TTC549 (cell line): ENCODE results near the gene UPF1.

Source experiments
- FAIRE-seq: peaks from 2 replicates; lab custom pipeline; 2012; peaks lifted over from hg19 to GRCh38; lab: Jason Lieb, UNC

UPF1 gene

DNA sequence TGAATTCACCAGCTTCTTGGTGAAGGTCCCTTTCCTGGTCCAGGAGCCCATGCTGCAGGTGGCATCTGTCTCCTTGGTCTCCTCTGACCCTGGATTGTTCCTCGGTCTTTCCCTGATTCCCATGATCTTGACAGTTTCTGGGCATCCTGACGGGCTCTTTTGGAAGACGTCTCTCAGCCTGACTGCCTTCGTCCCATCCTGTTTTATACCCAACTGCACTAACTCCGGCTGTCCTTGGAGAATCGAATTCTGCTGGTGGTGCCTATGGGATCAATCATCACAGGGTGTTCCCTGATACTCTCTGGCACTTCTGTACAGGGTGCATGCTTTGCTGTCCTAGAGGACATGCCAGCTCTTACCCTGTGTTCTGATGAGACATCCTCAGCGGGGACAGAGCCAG lies 45.1 kb downstream of the UPF1 start:
- no peak for FAIRE-seq

DNA sequence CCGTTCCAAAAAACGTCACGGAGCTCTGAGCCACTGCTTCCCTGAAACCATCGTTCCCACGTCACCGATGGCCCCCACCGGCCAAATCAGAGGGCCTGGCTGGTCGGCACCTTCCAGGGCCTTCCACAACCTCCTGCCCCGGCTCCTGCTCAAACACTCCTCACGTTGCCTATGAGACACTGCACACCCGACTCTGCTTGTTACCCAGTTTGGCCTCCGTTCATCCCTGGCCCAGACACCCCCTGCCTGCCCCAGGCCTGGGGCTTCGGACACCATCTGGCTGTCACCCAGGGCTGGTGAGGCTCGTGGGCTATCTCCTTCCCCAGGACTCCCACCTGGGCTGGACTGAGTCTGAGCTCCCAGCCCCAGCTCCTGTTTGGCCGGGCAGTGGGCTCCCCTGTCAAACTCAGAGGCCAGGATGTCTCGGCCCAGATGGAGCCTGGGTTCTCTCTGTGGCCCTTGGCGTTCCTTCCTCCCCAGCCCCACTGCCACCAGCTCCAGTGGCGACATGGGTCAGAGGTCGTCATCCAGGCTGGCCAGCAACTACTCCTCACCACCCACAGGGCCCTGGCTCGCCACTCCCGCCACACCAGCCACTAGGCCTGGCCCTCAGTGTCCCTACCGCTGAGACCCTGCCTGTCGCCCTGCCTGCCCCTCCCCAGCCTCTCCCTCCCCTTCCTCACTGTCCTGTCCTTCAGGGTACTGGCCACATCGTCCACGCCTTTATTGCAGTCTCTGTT lies 46.5 kb downstream of the UPF1 start:
- FAIRE-seq, result no peak

DNA sequence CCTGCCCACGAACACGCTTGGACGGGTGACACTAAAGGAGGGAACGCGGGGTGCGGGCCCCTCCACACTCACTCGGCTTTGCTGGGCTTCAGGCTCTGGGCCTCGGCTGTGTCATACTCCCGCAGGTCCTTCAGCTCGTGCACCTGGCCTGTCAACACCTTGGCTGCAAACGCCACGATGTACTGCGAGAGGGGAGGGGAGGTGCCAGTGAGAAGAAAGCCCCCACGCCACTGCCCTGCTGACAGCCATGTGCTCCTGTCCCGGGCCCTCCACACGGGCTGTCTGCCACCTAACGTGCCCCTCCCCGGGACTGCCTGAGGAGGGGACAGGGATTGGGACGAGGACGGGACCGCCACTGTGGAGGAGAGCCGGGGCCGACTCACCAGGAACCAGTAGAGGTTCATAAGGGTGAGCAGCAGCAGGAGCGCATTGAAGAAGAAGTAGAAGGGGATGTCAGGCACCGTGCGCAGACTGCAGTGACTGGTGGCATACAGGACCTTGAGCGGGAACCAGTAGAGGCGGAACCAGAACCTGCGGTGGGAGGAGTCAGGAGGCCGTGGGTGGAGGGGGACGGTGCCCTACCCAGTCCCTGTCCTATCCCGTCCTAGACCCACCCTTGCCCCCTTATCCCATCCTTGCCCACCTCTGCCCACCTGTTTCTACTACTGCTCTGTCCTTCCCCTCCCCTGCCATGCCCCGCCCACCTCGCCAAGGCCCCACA lies 47.3 kb downstream of the UPF1 start:
- FAIRE-seq, result no peak

DNA sequence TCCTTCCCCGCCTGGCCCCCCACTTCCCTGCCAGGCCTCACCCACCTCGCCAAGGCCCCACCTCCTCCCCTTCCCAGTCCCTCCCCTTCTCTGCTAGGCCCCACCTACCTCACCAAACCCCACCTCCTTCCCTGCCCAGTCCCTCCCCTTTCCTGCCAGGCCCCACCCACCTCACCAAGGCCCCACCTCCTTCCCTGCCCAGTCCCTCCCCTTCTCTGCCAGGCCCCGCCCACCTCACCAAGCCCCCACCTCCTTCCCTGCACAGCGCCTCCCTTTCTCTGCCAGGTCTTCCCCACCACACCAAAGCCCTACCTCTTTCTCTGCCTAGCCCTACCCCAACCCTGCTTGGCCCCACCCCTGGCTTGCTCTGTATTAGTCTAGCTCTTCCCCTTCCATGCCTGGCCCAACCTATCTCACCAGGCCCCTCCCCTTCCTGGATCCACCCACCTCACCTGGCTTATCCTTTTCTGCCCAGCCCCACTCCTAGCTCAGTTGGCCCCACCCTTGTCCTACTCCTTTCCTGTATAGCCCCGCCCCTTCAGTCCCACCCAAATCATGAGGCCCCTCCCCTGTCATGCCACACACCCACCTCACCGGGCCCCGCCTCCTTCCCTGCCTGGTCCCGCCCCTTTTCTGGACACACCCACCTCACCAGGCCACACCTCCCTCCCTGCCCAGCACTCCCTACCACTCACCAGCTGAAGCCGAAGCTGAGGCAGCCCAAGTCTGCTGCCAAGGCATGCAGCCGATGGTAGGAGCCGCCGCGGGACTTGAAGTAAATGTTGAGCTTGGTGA lies 48.0 kb downstream of the UPF1 start:
- FAIRE-seq, result no peak

DNA sequence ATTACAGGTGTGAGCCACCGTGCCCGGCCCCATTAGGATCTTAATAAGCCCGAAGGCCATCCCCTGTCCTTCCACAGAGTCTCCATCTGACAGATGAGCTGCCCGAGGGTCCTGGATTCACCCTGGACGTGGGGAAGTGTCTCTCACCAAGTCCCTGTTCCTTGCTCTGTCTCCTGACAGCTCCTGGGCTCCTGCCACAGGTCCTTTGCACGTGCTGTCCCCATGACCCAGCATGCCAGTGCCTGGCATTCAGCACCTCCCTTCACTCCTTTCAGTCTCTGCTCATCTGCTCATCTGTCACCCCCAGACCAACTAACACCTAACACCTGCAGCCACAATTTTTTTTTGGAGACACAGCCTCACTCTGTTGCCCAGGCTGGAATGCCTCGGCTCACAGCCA lies 49.7 kb downstream of the UPF1 start:
- FAIRE-seq, result no peak

DNA sequence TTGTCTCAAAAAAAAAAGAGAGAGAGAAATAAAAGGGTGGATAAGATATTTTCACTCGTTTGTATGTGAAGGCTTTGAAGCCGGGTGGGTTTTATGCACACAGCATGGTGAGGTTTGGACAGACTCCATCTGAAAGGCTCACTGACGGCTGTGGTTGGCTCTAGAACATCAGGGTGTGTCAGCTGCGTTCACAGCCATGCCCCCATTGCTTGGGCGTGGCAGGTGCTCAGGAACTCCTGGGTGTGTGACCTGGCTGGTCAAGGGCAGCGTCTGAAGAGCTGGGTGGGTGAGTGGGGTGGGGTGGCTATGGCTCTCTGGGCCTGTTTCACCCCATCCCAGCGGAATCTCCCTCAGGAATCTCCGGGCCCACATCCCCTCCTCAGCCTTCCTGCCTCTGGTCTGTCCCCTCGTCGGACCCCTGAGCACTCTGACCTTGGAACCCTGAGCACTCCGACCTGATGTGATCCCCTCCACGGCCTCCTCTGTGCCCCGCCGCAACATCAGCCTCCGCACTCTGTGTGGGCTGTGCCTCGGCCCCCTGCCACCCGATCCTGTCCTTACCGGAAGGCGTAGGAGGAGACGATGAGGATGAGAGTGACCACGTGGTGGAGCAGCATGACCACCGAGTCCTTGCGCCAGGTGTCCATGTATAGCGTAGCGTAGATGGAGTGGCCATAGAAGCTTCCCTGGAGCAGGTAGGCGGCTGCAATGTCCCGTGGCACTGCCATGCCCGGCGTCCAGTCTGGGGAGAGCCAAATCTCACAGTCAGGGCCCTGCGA lies 52.0 kb downstream of the UPF1 start:
- FAIRE-seq, result no peak

DNA sequence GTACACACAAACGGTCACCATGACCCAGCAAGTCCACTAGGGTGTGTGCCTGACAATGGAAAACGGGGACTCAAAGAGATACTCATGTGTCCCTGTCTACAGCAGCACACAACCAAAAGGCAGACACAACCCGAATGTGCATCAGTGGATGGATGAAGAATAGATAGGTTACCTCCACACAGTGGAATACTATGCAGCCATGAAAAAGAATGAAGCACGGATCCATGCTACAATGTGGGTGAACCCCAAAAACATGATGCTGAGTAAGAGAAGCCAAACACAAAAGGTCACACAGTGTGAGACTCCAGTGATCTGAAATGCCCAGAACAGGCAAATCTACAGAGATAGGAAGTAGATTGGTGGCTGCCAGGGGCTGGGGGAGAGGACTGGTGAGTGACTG lies 55.2 kb downstream of the UPF1 start:
- FAIRE-seq, result no peak

DNA sequence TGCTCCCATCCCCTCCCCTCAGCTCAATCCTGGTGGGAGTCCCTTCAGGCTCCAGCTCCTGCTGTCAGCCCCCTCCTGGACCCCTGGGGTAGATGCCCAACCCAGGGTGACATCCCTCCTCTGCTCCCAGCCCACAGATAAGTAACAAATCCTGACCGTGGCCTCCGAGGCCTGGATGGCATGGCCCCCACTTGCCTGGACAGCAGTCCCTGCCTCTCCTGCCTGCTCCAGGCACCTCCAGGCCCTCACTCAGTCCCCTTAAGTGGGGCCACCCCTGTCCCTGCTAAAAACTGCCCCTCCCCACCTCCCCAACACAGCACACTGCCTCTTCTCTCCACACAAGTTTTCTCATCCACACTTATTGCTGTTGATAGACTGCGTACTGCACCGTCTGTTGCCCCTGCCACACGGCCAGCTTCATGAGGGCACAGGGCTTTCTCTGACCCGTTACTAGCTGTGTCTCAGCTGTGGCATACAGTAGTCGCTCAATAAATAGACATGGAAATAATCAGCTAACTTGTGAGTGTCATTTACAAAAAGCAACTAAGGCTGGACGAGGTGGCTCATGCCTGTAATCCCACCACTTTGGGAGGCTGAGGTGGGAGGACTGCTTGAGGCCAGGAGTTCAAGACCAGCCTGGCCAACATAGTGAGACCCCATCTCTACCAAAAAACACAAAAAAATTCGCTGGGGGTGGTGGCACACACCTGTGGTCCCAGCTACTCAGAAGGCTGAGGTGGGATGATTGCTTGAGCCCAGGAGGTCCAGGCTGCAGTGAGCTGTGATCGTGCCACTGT lies 58.4 kb downstream of the UPF1 start:
- FAIRE-seq, result no peak

DNA sequence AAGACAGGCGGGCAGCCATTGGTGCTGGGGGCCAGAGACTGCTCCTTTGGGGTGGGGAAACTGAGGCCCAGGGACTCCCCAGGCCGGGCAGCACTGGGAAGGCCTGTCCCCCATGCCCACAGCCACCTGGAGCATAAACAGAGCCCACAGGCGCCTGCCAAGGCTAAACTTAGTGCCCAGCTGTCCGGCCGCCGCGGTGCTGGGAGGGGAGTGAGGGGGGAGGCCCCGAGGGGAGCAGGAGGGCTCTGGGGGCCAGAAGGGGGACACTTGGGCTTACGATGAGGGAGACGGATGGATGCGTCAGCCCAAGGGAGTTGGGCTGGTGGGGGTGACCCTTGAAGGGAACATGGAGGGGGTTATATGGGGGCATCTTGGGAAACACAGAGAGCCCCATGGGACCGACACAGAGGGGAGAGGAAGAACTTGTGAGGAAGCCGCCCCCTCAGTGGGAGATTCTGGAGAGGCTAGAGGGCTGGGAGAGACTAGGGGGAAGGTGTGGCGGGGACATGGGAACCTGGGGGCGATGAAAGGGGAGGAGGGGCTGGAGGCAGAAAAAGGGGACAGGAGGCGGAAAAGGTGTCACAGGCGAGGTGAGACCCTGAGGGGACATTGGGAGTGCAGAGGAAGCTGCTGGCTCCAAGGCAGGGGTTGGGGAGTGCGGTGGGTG lies 62.0 kb downstream of the UPF1 start:
- no peak for FAIRE-seq

DNA sequence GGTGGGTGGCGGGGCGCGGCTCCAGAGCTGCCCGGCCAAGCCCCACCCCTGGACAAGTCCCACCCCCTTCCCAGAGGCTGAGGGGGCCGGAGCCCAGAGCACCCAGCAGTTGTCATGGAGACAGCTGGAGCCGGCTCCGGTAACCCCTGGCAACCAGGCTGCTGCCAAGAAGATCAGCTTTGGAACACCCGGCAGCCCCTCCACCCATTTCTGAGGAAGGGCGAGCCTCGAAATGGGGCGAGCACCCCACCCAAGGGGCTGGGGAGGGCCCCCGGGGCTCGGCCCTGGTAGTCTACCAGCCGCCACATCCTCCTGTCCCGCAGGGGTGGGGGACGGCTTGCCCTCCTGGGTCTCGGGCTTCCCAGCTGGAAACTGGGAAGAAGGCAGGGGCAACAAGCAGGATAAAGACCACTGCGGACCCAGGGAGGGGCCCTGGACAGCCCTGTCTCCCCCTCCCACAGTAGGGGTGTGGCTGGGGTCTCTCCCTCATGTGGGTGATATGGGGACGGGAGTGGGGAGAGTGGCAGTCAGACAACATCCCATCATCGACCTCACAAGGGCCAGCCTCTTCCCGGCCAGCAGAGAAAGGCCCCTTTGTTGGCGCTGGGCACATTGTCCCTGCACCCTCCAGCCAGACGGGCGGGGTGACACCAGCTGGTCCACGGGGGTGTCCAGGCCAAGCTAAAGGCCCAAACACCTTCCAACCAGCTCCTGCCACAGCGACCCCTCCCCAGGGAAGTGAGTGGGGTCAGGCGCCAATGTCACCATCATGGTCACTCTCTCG lies 62.7 kb downstream of the UPF1 start:
- FAIRE-seq, result no peak

DNA sequence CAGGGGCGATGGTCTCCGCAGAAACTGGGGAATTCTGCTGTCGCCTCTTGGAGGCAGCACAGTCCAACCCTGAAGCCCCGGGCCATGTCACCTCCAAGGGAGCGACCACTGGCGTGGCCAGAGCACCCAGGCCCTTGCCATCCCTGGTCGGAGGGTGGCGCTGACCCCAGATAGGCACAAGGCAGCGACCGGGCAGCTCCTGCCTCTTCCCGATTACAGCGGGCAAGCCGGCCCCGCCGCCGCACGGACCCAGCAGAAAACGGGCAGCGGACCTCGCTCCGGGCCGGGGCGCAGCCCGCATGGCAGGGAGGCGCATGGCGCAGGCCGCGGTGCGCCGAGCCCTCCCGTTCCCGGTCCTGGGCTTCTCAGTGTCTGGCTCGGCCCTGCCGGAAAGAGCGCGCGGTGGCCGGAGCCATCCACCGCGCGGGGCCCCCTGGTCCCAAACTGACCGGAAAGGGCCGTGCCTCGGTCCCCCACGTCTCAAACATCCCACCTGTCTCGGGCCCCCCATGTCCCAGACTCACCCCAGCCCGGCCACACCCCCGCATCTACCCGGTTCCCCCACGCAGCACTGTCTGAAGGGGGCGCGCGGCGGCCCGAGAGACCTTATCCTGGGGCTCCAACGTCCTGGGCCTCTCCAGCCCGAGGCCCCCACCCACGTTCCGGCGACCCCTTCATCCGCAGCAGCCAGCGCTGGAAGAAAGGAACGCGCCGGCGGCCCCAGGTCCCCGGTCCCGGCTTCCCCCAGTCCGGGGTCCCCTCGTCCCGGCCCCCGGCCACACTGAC lies 63.5 kb downstream of the UPF1 start:
- no peak for FAIRE-seq

DNA sequence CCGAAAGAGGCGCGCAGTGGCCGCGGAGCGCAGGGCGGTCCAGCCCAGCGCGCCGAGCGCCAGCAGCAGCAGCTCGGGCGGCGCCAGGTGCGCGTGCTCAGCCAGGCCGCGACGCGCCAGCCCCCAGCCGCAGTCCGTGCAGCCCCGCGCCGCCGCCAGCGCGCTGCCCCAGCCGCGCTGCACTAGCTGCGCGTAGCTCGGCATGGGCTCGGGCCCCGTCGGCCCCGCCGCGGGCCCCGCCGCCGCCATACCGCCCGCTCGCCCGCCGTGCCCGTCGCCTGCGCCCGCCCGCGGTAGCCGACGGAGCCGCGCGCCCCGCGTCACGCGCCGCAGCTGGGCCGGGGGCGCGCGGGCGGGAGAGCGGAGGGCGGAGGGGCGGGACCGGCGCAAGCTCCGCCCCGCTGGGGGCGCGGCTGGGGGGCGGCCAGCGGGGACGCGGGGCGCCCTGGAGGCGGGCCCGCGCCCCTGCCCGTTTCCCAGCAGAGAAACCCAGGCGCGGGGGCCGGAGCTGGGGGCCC lies 64.1 kb downstream of the UPF1 start, which contains the start of gene CERS1:
Gene CERS1 (minus strand): TSS at position 335 of the 518 bp plus-strand sequence. CDS start 86 bp downstream, at position 249.
- no peak for FAIRE-seq

DNA sequence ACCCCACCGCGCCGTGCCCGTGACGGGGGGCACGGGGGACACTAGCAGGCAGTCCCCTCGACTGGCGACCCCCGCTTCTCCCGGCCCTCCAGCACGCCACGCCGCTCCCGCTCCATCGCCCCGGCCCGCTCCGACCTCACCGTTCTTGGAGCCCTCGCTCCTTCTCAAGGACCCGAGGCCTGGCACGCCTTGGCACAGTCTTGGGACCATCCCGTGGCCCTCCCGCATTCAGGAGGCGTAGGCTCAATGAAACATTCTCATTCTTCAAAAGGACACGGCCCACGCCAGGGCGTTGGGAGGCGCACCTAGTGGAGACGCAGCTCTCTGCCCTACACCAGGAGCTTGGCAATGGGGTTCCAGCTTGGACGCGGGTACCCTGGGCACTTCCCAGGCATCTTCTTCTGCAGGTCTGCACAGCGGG lies 64.7 kb downstream of the UPF1 start:
- no peak for FAIRE-seq

DNA sequence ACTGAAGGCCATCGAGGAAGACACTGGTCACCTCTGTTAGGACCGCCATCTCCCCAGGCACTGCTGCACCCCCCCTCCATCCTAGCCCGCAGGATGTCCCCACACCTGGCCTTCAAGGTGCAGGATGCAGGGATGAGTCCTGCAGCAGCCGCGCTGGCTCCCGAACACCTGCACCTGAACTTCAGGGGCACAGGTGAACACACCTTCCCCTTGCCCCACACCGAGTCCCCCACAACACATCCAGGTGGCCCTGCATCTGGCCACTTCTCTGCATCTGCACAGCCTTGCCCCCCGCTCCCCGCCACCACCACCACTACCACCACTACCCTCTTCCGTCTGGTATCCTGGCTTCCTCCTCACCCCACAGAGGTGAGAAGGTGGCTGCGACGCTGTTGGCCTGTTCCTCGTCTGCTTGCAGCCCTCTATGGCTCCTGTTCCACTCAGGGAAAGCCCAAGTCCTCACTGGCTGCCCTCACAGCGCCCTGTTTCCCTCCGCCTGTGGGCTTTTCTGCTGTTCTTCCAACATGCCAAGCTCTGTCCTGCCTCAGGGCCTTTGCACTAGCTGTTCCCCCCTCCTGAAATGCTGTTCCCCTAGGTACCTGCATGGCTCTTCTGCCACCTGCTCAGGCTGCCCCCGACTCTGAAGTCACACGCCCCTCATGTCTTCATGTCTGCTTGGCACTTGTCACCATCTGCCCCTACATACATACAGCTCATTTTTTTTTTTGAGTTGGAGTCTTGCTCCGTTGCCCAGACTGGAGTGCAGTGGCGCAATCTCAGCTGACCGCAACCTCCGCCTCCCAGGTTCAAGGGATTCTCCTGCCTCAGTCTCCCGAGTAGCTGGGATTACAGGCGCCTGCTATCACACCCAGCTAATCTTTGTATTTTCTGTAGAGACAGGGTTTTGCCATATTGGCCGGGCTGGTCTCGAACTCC lies 65.6 kb downstream of the UPF1 start:
- FAIRE-seq, result no peak

DNA sequence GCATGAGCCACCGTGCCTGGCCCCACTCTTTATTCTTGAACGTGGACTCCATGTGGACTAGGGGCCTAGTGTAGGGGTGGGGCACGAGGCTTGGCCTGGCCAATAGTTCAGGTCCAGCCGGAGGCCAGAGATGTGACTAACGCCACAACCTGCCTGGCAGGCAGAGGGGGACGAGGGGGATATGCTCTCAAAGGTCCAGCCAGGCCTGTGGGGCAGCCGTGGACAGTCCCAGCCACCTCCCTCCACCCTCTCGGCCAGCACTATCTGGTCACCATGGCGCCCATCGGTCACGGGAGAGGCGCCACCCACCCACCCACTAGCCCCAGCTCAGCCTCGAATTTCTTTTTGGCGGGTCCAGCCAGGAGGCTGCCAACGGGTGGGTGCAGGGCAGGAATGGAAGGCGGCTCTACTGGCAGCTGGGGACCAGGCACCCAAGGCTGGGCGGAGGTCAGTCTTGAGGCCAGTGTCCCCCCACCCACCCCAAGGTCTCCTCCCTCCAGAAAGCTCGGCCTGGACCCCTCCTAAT lies 66.4 kb downstream of the UPF1 start:
- no peak for FAIRE-seq

DNA sequence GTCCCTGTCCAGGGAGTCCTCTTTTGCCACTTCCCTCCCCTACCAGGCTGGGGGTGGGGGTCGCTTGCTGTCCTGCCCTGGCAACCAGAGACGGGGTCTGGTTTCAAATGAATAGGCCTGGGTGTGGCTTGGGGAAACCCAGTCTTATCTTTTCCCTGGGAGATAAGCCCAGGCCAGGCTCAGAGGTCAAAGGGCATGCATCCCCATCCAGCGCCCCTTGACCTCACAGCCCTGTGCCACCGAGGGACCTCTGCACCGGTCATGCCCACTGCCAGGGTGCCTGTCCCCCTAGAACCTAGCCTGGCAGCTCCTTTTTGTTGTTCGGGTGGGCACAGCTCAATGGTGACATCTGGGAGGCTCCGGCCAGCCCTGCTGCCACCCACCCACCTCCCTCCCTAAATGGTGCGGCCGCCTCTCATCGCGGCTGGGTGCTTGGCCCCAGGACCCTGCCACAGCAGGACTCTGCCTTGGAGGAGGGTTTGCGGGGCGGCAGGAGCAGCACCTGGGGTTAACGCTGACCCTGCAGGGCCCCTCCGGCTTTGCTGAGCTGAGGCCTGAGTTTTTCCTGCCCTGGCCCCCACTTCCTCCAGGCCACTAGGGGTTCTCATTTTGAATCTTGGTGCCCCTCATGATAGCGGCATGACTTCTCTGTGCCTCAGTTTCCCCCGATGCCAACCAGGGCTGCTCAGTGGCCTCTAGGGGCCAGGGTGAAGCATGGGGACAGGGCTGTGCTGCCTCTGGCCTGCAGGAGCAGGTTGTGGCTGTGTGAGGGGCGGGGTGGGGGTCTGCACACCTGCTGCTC lies 67.0 kb downstream of the UPF1 start:
- no peak for FAIRE-seq
